ENCODE results near the gene ASPG. TPM values are rescaled to one million over a fixed set of nuclear protein-coding genes. Genes with fewer than 3 reads are reported as not detected.

The ASPG gene
- total RNA-seq, 1 donor from 2014 or later, result 4.6 TPM

- Histone ChIP-seq H3K9me3 (peaks cover 7% of the 10 kb centered on the region), H3K36me3 (no peaks in the 10 kb centered on the region), H3K27me3 (ENCODE audit: low read depth) (peaks cover 10% of the 10 kb centered on the region), H3K4me1 (peaks cover 7% of the 10 kb centered on the region), H3K27ac (no peak overlapping the region), H3K4me3 (no peak overlapping the region)
- ATAC-seq (no peak), DNase-seq (no peak)
- intact Hi-C loops (cut with DNase I), result no loop called here
- TF ChIP-seq, protein P1, sequence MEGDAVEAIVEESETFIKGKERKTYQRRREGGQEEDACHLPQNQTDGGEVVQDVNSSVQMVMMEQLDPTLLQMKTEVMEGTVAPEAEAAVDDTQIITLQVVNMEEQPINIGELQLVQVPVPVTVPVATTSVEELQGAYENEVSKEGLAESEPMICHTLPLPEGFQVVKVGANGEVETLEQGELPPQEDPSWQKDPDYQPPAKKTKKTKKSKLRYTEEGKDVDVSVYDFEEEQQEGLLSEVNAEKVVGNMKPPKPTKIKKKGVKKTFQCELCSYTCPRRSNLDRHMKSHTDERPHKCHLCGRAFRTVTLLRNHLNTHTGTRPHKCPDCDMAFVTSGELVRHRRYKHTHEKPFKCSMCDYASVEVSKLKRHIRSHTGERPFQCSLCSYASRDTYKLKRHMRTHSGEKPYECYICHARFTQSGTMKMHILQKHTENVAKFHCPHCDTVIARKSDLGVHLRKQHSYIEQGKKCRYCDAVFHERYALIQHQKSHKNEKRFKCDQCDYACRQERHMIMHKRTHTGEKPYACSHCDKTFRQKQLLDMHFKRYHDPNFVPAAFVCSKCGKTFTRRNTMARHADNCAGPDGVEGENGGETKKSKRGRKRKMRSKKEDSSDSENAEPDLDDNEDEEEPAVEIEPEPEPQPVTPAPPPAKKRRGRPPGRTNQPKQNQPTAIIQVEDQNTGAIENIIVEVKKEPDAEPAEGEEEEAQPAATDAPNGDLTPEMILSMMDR (IDR thresholded peaks at IDR 0.05), result peak; percentile 13
These were observed 9.9 kb upstream of the ASPG start for GRCh38 chr14:104075530-104076151.

- Histone ChIP-seq H3K4me1 (peaks cover 7% of the 10 kb centered on the region), H3K4me3 (no peak overlapping the region), H3K27me3 (ENCODE audit: low read depth) (peaks cover 10% of the 10 kb centered on the region), H3K9me3 (peaks cover 7% of the 10 kb centered on the region), H3K36me3 (no peaks in the 10 kb centered on the region), H3K27ac (no peak overlapping the region)
- ATAC-seq, result no peak
- DNase-seq, result no peak
- intact Hi-C loops (cut with DNase I), result no loop called here
- TF ChIP-seq, protein P1 (IDR thresholded peaks at IDR 0.05), result no peak
These were observed 8.8 kb upstream of the ASPG start for GRCh38 chr14:104076743-104077142.

GRCh38 chr14:104078031-104078455, 7.5 kb upstream of the ASPG start:
- intact Hi-C loops (cut with DNase I), result no loop called here
- Histone ChIP-seq H3K4me1 (peaks cover 11% of the 10 kb centered on the region), H3K27ac (no peak overlapping the region), H3K36me3 (no peaks in the 10 kb centered on the region), H3K9me3 (peaks cover 7% of the 10 kb centered on the region), H3K27me3 (ENCODE audit: low read depth) (peaks cover 14% of the 10 kb centered on the region), H3K4me3 (no peak overlapping the region)
- DNase-seq (peak; percentile 89), ATAC-seq (peak; percentile 95 to 96)
- TF ChIP-seq, protein P1 (IDR thresholded peaks at IDR 0.05), result peak; percentile 99

- ATAC-seq, result no peak
- Histone ChIP-seq H3K4me1 (peaks cover 14% of the 10 kb centered on the region), H3K9me3 (no peaks in the 10 kb centered on the region), H3K36me3 (no peaks in the 10 kb centered on the region), H3K4me3 (no peak overlapping the region), H3K27ac (no peak overlapping the region), H3K27me3 (ENCODE audit: low read depth) (peaks cover 12% of the 10 kb centered on the region)
- TF ChIP-seq, protein P1 (IDR thresholded peaks at IDR 0.05), result no peak
- intact Hi-C loops (cut with DNase I), result no loop called here
- peak; percentile 44 for DNase-seq
These were observed 4.9 kb upstream of the ASPG start for GRCh38 chr14:104080376-104081260.

DNA sequence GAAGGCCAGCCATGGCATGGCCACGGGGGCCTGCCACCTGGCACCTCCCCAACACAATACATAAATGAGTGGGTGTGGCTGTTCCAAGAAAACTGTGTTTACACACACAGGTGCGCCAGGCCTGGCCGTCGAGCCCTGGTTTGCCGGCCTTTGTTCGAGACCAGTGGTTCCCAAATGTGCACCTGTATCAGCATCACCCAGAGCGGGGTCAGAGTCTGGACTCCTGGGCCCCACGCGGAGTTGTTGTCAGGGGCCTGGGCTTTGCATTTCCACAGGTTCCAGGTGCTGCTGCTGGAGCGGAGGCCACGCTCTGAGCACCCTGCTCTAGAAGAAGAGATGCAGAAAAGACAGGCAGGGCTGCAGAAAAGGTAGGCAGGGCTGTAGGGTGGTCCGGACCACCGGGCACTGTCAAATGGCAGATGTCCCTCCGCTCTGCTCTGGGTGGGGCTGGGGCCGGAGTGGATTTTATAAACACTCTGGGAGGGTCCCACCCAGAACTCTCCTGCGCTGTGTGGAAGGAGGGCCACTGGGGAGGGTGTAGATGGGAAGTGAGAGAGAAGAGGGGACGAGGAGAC, 4.2 kb upstream of the ASPG start:
- intact Hi-C loops (cut with DNase I), result no loop called here
- no peak overlapping the region for H3K27ac ChIP-seq
- TF ChIP-seq, protein P1 (IDR thresholded peaks at IDR 0.05), result no peak

More for the DNA sequence above, 4.2 kb upstream of the ASPG start:
- Histone ChIP-seq H3K4me3 (no peak overlapping the region), H3K9me3 (no peaks in the 10 kb centered on the region), H3K4me1 (peaks cover 14% of the 10 kb centered on the region), H3K36me3 (no peaks in the 10 kb centered on the region), H3K27me3 (ENCODE audit: low read depth) (peaks cover 20% of the 10 kb centered on the region)
- DNase-seq (peak; percentile 49), ATAC-seq (no peak)

Data from lower lobe of right lung (tissue), 2 donors.